Tibial nerve (tissue), 4 donors: Measurements from ENCODE around the gene ZMYND11.

Source experiments
- EP300 ChIP-seq, 2 donors: sonication (generic); formaldehyde crosslinking; IDR thresholded peaks; one replicate each; pipeline ENCODE4 v1.6.1; 2017; ENCODE audit warnings: antibody characterized with exemption in 2 of 2, mild to moderate bottlenecking in 1 of 2
- POLR2A ChIP-seq, 2 donors: fragments of 450-650 bp; IDR thresholded peaks; one replicate each; pipeline ENCODE4 v1.6.1; 2017; ENCODE audit warnings: antibody characterized with exemption in 2 of 2, mild to moderate bottlenecking in 2 of 2, moderate library complexity in 2 of 2
- TF ChIP-seq, protein P1 (sequence below), 5 experiments: fragments of 200-600 bp in 3 of 5; fragments of 450-650 bp in 2 of 5; sonication (generic) in 3 of 5; IDR thresholded peaks; one replicate each; pipeline ENCODE4 v1.5.1; 2016 to 2019; ENCODE audit warnings: antibody characterized with exemption in 5 of 5, mild to moderate bottlenecking in 3 of 5, moderate library complexity in 2 of 5

DNA sequence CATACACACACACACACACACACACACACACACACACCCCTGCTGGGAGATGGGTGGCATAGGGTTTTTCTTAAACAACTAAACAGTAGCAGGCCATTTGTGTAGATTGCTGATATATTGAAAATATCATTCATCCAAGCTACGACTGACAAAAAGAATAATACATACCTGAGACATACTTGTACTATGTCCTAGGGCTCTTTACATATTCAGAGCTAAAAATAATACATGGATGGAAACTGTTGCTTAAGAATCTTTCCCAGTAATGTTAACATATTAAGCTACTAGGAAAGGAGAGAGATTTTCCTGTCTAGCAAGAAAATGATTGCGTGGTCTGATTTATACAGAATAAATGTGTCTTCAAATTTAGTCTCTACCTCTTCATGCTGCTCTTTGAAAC is 46.0 kb upstream of the ZMYND11 start:
- TF ChIP-seq, protein P1, sequence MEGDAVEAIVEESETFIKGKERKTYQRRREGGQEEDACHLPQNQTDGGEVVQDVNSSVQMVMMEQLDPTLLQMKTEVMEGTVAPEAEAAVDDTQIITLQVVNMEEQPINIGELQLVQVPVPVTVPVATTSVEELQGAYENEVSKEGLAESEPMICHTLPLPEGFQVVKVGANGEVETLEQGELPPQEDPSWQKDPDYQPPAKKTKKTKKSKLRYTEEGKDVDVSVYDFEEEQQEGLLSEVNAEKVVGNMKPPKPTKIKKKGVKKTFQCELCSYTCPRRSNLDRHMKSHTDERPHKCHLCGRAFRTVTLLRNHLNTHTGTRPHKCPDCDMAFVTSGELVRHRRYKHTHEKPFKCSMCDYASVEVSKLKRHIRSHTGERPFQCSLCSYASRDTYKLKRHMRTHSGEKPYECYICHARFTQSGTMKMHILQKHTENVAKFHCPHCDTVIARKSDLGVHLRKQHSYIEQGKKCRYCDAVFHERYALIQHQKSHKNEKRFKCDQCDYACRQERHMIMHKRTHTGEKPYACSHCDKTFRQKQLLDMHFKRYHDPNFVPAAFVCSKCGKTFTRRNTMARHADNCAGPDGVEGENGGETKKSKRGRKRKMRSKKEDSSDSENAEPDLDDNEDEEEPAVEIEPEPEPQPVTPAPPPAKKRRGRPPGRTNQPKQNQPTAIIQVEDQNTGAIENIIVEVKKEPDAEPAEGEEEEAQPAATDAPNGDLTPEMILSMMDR (IDR thresholded peaks at IDR 0.05) = no peak
- no peak for TF ChIP-seq POLR2A (IDR thresholded peaks at IDR 0.05)
- no peak for TF ChIP-seq EP300 (IDR thresholded peaks at IDR 0.05)
